Activated gamma-delta T cell treated with anti-CD3 and anti-CD28 coated beads, Interleukin-2, amount 50 U/mL, for 16 hours (primary cell): Measurements from ENCODE around the gene MT1F.
"Not testable (repeated sequence)": the region's sequence is repeated elsewhere in the genome, so short reads cannot be mapped to it uniquely, and the experiment has no call there.

Experiments used
- DNase-seq: peaks from one replicate; pipeline ENCODE4 v3.0.0-alpha.2; 2020; ENCODE audit warnings: low read depth

MT1F gene

GRCh38 chr16:56672761-56673536, 15.2 kb downstream of the MT1F start:
- DNase-seq, result no peak

GRCh38 chr16:56673921-56674320, 16.2 kb downstream of the MT1F start:
- DNase-seq, result no peak

GRCh38 chr16:56674570-56674969, 16.8 kb downstream of the MT1F start:
- DNase-seq, result not testable (repeated sequence)

- peak; percentile 29 for DNase-seq
Observed at GRCh38 chr16:56675685-56676210, 18.0 kb downstream of the MT1F start.

GRCh38 chr16:56677474-56677873, 19.7 kb downstream of the MT1F start:
- no peak for DNase-seq

GRCh38 chr16:56679078-56679730, 21.4 kb downstream of the MT1F start:
- DNase-seq, result no peak

- no peak for DNase-seq
Observed at GRCh38 chr16:56679818-56680217, 22.1 kb downstream of the MT1F start.

GRCh38 chr16:56681939-56682702, 24.4 kb downstream of the MT1F start, which contains the start of gene MT1X:
MT1X (plus strand) TSS chr16:56682470; CDS start chr16:56682541, 71 bp downstream.
- DNase-seq, result peak; percentile 69

- DNase-seq, result no peak
Observed at GRCh38 chr16:56682703-56683397, 25.1 kb downstream of the MT1F start.

- no peak for DNase-seq
Observed at GRCh38 chr16:56683424-56684172, 25.8 kb downstream of the MT1F start.

- no peak for DNase-seq
Observed at GRCh38 chr16:56684256-56684925, 26.6 kb downstream of the MT1F start.

GRCh38 chr16:56684926-56685590, 27.3 kb downstream of the MT1F start:
- no peak for DNase-seq

GRCh38 chr16:56686758-56687157, 29.0 kb downstream of the MT1F start:
- no peak for DNase-seq

GRCh38 chr16:56688762-56689161, 31.0 kb downstream of the MT1F start:
- DNase-seq, result no peak

- DNase-seq, result no peak
Observed at GRCh38 chr16:56689171-56689570, 31.4 kb downstream of the MT1F start.

- no peak for DNase-seq
Observed at GRCh38 chr16:56690420-56691122, 32.8 kb downstream of the MT1F start.

GRCh38 chr16:56691885-56692284, 34.1 kb downstream of the MT1F start:
- DNase-seq, result no peak

- DNase-seq, result no peak
Observed at GRCh38 chr16:56695246-56695645, 37.5 kb downstream of the MT1F start.

GRCh38 chr16:56697456-56698155, 39.8 kb downstream of the MT1F start:
- DNase-seq, result no peak
